Measurements from ENCODE around the gene KCNIP2. TPM values are rescaled to one million over a fixed set of nuclear protein-coding genes. Genes with fewer than 3 reads are reported as not detected.
A peak's percentile ranks its signal among the peaks of the same experiment; 100 is the strongest.

KCNIP2 gene
- total RNA-seq, 2 experiments from 2014 or later, result 1.6 to 2.3 TPM

GRCh38 chr10:101782811-101783735 is 60.5 kb downstream of the KCNIP2 start, which contains the start of gene NPM3:
Gene NPM3, minus strand, starts transcription at chr10:101783446. Its CDS starts 56 bp downstream, at chr10:101783390.
- ATAC-seq (peak; percentile 82), DNase-seq (peak; percentile 93)
- H3K27me3 Mint-ChIP-seq, result peaks cover 9% of the 10 kb centered on the region
- H3K4me1 Mint-ChIP-seq, result peaks cover 55% of the 10 kb centered on the region
- H3K36me3 Mint-ChIP-seq, result peaks cover 24% of the 10 kb centered on the region
- peak within 1 kb of the TSS; percentile 94 for H3K4me3 Mint-ChIP-seq
- peak within 1 kb of the TSS; percentile 96 for H3K27ac Mint-ChIP-seq
- CTCF ChIA-PET, result interaction anchor here (0.9 to 9.0 kb wide), 17 partner anchors 8 to 569 kb away, joined by 3 to 198 read pairs (median 5); partner anchors contain the start of genes DPCD, OGA and POLL
- no peaks in the 10 kb centered on the region for H3K9me3 Mint-ChIP-seq (ENCODE audit: low read depth)

- ATAC-seq, result no peak
- Mint-ChIP-seq H3K4me3 (peak overlapping the region; percentile 94), H3K27me3 (peaks cover 18% of the 10 kb centered on the region), H3K9me3 (ENCODE audit: low read depth) (no peaks in the 10 kb centered on the region), H3K36me3 (peaks cover 17% of the 10 kb centered on the region), H3K4me1 (peaks cover 52% of the 10 kb centered on the region), H3K27ac (peak overlapping the region; percentile 96)
- DNase-seq, result peak; percentile 38
- CTCF ChIA-PET, result interaction anchor here (0.9 to 9.0 kb wide), 16 partner anchors 8 to 735 kb away, joined by 3 to 198 read pairs (median 4); partner anchors contain the start of genes DPCD, OGA and POLL
Observed at GRCh38 chr10:101781984-101782810, 61.4 kb downstream of the KCNIP2 start.

- DNase-seq (no peak), ATAC-seq (no peak)
- Mint-ChIP-seq H3K4me3 (peak overlapping the region; percentile 94), H3K36me3 (peaks cover 16% of the 10 kb centered on the region), H3K27me3 (peaks cover 24% of the 10 kb centered on the region), H3K4me1 (peaks cover 51% of the 10 kb centered on the region), H3K27ac (peak overlapping the region; percentile 42), H3K9me3 (ENCODE audit: low read depth) (no peaks in the 10 kb centered on the region)
- CTCF ChIA-PET, result interaction anchor here (0.6 to 9.0 kb wide), 43 partner anchors 8 to 1100 kb away, joined by 3 to 198 read pairs (median 4); partner anchors contain the start of genes DPCD, OGA and POLL
Observed at GRCh38 chr10:101781655-101781983, 62.0 kb downstream of the KCNIP2 start.

GRCh38 chr10:101780818-101781654 is 62.6 kb downstream of the KCNIP2 start:
- H3K4me1 Mint-ChIP-seq, result peaks cover 51% of the 10 kb centered on the region

GRCh38 chr10:101780187-101780817 is 63.3 kb downstream of the KCNIP2 start:
- no peak overlapping the region for H3K27ac Mint-ChIP-seq
- peaks cover 51% of the 10 kb centered on the region for H3K4me1 Mint-ChIP-seq
- H3K9me3 Mint-ChIP-seq (ENCODE audit: low read depth), result no peaks in the 10 kb centered on the region
- peaks cover 27% of the 10 kb centered on the region for H3K27me3 Mint-ChIP-seq
- peaks cover 6% of the 10 kb centered on the region for H3K36me3 Mint-ChIP-seq
- ATAC-seq (no peak), DNase-seq (no peak)
- peak overlapping the region; percentile 49 for H3K4me3 Mint-ChIP-seq
- CTCF ChIA-PET, result interaction anchor here (1.1 to 9.0 kb wide), 16 partner anchors 8 to 566 kb away, joined by 3 to 198 read pairs (median 8); partner anchors contain the start of genes DPCD and POLL

More at GRCh38 chr10:101780818-101781654, 62.6 kb downstream of the KCNIP2 start:
- Mint-ChIP-seq H3K4me3 (no peak overlapping the region), H3K27me3 (peaks cover 26% of the 10 kb centered on the region), H3K27ac (no peak overlapping the region), H3K9me3 (ENCODE audit: low read depth) (no peaks in the 10 kb centered on the region), H3K36me3 (peaks cover 14% of the 10 kb centered on the region)
- DNase-seq (peak; percentile 79), ATAC-seq (peak; percentile 54)
- CTCF ChIA-PET, result interaction anchor here (0.6 to 9.0 kb wide), 45 partner anchors 9 to 1101 kb away, joined by 3 to 198 read pairs (median 4); partner anchors contain the start of genes DPCD, OGA and POLL

GRCh38 chr10:101779544-101780186 is 63.9 kb downstream of the KCNIP2 start:
- peak overlapping the region; percentile 49 for H3K4me3 Mint-ChIP-seq
- H3K9me3 Mint-ChIP-seq (ENCODE audit: low read depth), result no peaks in the 10 kb centered on the region
- peaks cover 52% of the 10 kb centered on the region for H3K4me1 Mint-ChIP-seq
- peaks cover 33% of the 10 kb centered on the region for H3K27me3 Mint-ChIP-seq
- CTCF ChIA-PET, result interaction anchor here (1.0 to 9.0 kb wide), 8 partner anchors 8 to 175 kb away, joined by 3 to 198 read pairs (median 4); partner anchors contain the start of gene FBXW4
- H3K36me3 Mint-ChIP-seq, result peaks cover 6% of the 10 kb centered on the region
- peak; percentile 65 for ATAC-seq
- no peak overlapping the region for H3K27ac Mint-ChIP-seq
- DNase-seq, result peak; percentile 87

- CTCF ChIA-PET, result interaction anchor here (1.0 to 9.0 kb wide), 8 partner anchors 10 to 565 kb away, joined by 3 to 198 read pairs (median 4); partner anchors contain the start of gene FBXW4
- Mint-ChIP-seq H3K27ac (peak overlapping the region; percentile 18), H3K4me1 (peaks cover 45% of the 10 kb centered on the region), H3K27me3 (peaks cover 40% of the 10 kb centered on the region), H3K4me3 (peak overlapping the region; percentile 49), H3K36me3 (peaks cover 2% of the 10 kb centered on the region), H3K9me3 (ENCODE audit: low read depth) (no peaks in the 10 kb centered on the region)
- ATAC-seq (no peak), DNase-seq (peak; percentile 45)
Observed at GRCh38 chr10:101778781-101779543, 64.6 kb downstream of the KCNIP2 start.

- H3K36me3 Mint-ChIP-seq, result peaks cover 2% of the 10 kb centered on the region
- no peak overlapping the region for H3K27ac Mint-ChIP-seq
- peak; percentile 40 for DNase-seq
- H3K4me3 Mint-ChIP-seq, result no peak overlapping the region
- H3K27me3 Mint-ChIP-seq, result peaks cover 47% of the 10 kb centered on the region
- CTCF ChIA-PET, result interaction anchor here (1.0 to 9.0 kb wide), 8 partner anchors 10 to 564 kb away, joined by 3 to 198 read pairs (median 4); partner anchors contain the start of gene FBXW4
- no peak for ATAC-seq
- no peaks in the 10 kb centered on the region for H3K9me3 Mint-ChIP-seq (ENCODE audit: low read depth)
- H3K4me1 Mint-ChIP-seq, result peaks cover 41% of the 10 kb centered on the region
Observed at GRCh38 chr10:101778151-101778780, 65.3 kb downstream of the KCNIP2 start.

- Mint-ChIP-seq H3K27ac (no peak overlapping the region), H3K9me3 (ENCODE audit: low read depth) (no peaks in the 10 kb centered on the region), H3K36me3 (peaks cover 2% of the 10 kb centered on the region), H3K27me3 (peaks cover 53% of the 10 kb centered on the region), H3K4me1 (peaks cover 35% of the 10 kb centered on the region), H3K4me3 (no peak overlapping the region)
- DNase-seq (no peak), ATAC-seq (no peak)
- CTCF ChIA-PET, result interaction anchor here (9.0 kb wide), 1 partner anchor 173 kb away, joined by 198 read pairs; no protein-coding TSS in a partner anchor
Observed at GRCh38 chr10:101777619-101778145, 65.9 kb downstream of the KCNIP2 start.

- Mint-ChIP-seq H3K4me1 (peaks cover 22% of the 10 kb centered on the region), H3K4me3 (no peak overlapping the region), H3K27ac (no peak overlapping the region), H3K27me3 (peaks cover 67% of the 10 kb centered on the region), H3K9me3 (ENCODE audit: low read depth) (no peaks in the 10 kb centered on the region), H3K36me3 (no peaks in the 10 kb centered on the region)
- DNase-seq (peak; percentile 26), ATAC-seq (no peak)
- CTCF ChIA-PET, result no interaction called here
Observed at GRCh38 chr10:101776161-101776817, 67.3 kb downstream of the KCNIP2 start.

All from activated CD8-positive, alpha-beta memory T cell treated with anti-CD3 and anti-CD28 coated beads, Interleukin-2, amount 10 ng/mL, durations not matched to agents 7 days and 5 days (primary cell).